GM21381 (cell line): Measurements from ENCODE around the gene KRT8.
"Not testable (repeated sequence)": the region's sequence is repeated elsewhere in the genome, so short reads cannot be mapped to it uniquely, and the experiment has no call there.

Experiments
- ATAC-seq: cut with Tn5 transposase; IDR thresholded peaks from one replicate; pipeline ENCODE4 v1.9.1; 2021; ENCODE audit warnings: mild to moderate bottlenecking, moderate library complexity; ENCODE audit not compliant: unreplicated experiment

KRT8 gene

DNA sequence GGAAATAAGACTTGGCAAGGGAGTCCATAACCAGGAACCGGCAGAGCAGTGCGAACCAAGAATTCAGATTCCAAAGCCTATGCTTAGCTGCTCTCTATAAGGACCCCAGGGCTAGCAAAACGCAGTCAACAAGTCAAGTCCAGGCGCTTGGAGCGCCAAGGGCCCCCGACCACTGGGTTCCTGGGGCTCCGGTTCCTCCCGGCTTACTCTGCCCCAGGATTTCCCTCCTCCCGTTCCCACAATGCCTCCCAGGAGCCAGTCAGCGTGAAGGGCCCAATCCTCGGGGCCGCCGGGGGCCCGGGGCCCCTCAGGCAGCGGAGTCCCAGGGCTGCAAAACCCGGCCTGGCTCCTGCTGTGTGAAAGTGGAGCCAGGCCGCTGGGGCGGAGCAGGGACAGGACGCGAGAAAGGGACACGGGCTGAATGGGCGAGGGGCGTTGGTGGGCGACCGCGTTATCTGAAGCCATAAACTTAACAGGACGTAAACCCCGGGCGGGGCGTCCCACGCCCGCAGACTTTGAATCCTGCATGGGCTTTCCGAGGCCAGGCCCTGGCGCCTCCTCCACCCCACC is 1.5 kb downstream of the KRT8 start:
- ATAC-seq, result no peak

DNA sequence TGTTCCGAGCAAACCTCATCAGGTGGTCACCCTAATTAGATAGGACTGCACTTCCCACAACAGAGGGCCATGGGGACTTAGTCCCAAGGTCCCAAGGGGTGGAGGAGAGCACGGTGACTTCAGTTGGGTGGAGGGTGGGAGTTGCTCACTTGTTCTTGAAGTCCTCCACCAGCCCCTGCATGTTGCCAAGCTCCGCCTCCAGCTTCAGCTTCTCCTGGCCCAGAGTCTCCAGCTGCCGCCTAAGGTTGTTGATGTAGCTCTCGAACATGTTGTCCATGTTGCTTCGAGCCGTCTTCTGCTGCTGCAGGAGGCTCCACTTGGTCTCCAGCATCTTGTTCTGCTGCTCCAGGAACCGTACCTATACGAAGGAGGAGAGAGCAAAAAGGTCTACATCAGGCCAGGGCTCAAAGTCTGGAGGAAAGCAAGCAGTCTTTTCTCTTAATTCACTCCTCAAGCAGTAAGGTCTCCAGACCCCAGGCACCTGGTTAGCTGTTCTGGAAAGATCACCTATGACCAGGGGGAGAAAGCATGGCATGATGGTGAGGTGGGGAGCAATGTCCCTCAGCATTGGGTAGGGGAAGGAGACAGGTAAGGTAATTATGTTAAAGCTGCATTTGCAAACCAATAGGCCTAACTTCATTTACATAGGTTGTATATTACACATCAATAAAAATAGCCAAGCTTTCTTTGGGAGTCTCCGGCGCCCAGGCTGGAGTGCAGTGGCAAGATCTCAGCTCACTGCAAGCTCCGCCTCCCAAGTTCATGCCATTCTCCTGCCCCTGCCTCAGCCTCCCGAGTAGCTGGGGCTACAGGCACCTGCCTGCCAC is 2.9 kb downstream of the KRT8 start:
- ATAC-seq, result no peak

DNA sequence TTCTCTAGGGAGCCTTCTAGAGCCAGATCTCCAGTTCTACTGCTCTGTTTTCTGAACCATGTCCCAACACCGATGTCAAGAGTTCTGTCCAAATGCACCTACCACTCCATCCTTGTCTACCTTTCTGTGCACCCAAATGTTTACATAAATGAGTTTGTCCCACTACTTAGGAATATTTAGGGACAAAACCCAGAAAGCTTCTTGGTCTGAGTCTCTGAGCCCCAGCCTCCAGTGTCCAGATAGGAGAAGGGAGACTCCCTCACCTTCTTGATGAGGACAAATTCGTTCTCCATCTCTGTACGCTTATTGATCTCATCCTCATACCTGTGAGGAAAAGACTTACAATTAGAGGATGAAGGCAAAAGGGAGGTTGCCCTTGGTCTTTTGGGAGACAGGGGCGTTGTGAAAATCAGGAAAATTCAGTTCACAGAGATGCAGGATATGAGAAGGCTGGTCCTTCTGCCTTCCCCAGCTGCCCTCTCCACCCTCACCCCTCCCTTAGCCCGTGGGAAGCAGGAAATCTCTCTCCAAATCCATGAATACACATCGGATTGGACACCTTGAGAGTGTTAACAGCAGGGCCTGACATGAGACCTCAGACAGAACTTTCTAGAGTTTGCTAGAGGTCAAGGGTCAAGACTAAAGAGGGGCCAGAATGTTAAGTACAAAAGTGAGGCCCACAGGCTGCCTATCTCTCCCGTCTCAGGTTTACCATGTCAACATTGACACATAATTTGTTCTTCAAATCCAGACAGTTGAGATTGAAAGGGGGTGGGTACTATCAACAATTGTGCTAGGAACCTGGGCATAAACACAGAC is 3.8 kb downstream of the KRT8 start:
- no peak for ATAC-seq

DNA sequence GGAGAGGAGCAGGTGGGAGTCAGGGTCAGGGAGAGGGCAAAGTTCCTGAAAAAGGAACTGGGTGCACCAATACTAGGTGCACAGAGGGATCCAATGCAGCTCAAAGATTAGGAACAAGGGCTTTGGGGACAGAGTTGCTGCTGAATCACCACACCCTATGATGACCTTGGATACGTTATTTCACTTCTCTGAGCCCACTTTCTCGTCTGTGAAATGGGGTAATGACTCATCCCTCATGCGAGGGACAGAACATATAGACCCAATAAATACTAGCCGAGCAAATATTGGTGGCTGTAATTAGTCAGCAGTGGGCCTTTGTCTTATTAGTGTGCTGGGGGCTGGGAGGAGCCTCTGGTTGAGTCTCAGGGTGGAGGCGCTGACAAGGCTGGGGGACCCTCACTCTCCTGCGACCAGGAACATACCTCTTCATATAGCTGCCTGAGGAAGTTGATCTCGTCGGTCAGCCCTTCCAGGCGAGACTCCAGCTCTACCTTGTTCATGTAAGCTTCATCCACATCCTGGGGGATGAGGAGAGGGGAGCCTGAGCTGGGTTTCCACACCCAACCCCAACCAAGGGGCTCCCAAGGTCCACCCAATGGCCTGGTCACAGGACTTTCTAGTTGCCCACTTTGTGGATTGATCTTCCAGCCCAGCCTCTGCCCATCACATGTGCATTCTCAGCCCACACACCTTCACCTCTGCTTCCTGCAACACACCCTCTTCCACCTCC is 4.5 kb downstream of the KRT8 start:
- no peak for ATAC-seq

DNA sequence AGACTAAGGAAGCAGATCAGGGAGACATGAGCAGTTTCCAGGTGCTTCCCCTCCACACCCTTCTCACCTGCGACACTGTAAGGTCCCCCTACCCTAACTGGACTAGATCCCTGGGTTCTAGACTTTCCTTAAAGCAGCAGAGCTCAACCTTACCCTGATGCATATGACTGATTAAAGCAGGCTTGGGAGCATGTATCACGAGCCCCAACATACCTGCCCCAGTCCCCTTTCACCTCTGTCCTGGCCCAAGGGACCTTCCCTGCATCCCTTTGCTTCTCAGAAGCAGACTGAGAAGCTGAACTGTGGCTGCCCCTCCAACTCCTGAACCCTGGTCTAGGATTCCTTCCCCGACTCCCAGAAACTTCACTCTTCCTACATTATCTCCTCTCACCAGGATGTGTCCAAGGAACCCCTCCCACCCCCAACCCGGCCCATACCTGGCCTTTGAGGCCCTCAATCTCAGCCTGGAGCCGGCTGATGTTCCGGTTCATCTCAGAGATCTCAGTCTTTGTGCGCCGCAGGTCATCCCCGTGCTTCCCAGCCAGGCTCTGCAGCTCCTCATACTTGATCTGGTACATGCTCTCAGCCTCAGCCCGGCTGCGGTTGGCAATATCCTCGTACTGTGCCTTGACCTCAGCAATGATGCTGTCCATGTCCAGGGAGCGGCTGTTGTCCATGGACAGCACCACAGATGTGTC is 5.4 kb downstream of the KRT8 start:
- ATAC-seq, result no peak

DNA sequence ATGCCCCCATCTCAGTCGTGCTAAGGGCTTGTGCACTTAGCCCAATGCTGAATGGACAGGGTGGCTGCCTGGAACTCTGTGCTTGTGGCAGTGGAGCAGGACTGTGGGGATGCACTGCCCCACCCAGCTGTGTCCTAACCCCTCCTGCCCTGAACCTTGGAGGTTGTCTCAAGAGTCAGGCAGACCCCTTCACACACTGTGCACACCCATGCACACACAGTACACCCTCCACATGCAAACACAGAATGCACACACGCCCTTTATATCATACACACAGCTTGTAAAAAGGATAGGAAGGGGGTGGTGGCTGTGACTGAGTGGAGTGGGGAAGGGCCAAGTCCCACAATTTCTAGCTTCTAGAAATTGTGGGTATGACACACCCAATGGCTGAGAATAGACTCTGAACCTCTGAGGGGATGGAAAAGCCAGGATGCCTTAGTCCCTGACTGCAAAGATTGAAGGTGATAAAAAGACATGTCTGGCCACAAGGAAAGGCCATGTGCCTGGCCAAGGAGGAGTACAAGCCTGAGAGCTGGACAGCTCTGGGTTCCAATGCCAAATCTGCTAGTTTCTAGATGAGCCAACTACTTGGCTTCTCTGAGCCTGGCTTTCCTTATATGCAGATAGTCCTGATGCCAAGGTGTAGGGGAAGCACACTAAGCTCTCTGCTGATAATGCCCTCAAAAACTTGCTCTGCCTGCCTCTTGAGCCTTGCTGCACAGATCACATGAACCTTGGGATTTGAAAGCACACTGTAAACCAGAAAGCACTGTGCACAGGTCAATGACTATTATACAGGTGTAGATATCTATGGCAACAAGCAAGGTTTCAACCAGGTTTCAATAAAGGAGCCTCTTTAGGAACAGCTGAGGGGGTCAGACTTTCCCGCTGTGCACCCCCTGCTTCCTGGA is 8.4 kb downstream of the KRT8 start:
- no peak for ATAC-seq

DNA sequence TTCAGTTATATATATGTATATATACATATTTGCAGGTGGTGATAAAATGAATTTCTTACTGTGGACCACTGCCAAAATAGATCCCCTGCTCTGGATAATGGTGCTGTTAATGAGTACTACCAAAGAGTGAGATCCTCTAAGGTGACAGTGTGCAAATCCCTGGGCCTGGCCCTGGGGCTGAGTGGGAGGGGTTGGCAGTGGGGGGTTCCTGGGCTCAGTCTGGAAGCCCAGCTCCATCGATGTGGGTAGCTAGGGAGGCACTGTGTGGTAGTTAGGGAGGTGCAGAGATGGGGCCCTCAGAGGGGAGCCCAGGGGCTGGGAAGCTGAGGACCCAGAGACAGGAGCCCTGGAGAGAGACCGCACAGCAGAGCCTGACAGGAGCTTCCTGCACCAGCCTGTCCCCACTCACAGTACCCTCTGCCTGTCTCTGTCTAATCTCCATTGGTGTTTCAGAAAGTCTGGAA is 9.1 kb downstream of the KRT8 start:
- no peak for ATAC-seq

DNA sequence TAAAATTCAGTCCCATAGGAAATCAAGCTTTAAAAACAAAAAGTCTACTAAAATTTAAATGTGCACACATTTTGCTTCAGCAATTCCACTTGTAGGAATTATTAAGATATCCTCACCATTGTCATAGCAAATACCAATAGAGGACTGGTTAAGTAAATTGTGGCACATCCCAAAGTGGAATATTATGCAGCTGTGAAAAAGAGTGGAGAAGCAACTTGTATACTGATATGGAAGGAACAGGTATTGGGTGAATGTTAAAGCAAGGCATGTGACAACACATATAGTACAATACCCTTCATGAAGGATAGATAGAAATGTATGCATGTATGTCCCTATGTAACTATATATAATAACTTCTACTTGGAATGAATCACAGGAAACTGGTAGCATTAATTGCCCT is 11.9 kb downstream of the KRT8 start:
- no peak for ATAC-seq

DNA sequence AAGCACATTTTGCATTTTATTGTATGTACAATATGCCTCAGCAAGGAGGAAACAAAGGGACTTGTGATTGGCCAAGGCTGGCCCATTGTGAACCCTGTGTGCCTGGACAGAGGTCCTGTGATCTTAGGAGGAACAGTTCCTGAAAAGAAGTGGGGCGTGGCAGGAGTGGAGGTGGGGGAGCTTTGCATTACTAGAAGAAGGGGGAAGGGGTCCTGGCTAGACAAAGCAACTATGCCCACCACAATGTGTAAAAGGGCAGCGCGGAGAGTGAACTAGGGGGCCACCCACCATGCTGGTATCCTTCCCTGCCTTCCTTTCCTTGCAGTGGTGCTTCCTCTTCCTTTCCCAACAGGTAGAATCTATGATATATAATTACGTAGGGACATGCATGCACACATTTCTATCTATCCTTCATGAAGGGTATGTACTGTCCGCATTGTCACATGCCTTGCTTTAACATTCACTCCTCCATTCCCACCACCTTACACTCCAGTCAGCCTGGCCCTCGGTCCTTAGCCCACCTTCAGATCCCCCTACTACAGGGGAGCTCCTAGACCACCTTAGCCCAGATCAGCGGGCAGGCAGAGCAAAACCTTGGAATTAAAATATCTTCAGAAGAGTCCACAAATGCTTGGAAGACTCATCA is 12.5 kb downstream of the KRT8 start:
- no peak for ATAC-seq

DNA sequence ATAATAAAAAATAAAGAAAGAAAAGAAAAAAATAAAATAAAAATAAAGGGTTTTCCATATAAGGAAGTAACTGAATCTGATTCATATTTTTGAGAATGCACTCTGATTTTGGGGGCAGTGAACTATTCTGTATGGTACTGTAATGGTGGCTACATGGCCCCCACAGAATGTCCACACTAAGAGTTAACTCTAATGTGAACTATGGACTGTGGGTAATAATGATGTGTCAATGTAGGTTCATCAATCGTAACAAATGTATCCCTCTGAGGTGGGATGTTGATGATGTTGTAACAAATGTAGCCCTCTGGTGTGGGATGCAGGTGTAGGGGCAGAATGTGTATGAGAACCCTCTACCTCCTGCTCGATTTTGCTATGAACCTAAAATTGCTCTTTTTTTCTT is 13.8 kb downstream of the KRT8 start:
- ATAC-seq, result no peak

DNA sequence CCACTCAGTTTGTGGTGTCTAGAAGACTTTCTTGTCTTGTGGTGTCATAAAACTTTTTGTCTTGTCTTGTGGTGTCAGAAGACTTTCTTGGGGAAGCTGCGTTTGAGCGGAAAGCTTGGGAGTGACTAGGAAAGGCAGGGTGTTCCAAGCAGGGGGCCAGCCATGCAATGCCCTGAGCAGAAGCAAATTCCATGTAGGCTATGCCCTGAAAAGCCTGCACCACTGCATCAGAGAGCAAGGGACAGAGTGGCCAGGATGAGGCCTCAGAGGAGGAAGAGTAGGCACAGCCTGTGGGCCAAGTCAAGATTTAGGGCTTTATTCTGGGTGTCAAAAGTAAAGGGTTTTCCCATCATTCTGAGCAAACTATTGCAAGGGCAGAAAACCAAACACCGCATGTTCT is 14.5 kb downstream of the KRT8 start:
- no peak for ATAC-seq

DNA sequence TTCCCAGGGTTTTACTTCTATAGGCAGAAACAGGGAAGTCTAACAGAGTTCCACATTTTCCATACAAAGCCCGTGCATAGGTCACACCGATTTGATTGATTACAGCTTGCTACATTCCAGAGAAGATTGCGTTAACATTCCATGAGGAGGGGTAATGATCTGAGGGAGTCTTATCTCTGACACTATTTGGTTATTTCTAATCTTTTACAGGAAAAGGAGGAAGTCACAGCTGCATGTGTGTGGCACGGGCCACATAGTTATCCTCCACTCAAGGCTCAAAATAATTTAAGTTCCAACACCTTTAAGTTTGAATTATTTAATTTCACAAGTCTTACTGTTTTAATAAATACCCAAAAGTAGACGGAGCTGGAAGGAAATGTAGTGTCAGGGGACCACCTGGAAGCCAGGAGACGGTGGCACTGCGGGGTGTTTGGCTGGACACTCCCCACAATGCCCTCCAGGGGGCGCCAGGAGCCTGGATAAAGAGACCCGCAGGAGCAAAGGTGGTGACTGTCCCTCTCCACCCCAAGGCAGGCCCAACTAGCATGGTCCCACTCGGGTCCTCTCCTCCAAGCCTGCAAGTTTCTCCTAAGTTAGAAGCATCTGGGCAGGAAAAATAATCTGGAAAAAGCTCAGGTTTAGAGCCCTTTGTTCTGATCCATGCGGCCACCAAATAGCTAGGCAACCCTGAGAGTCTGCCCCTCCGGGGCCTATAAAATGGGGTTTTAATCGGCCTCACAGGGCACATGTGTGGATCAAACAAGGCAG is 20.2 kb downstream of the KRT8 start:
- no peak for ATAC-seq

DNA sequence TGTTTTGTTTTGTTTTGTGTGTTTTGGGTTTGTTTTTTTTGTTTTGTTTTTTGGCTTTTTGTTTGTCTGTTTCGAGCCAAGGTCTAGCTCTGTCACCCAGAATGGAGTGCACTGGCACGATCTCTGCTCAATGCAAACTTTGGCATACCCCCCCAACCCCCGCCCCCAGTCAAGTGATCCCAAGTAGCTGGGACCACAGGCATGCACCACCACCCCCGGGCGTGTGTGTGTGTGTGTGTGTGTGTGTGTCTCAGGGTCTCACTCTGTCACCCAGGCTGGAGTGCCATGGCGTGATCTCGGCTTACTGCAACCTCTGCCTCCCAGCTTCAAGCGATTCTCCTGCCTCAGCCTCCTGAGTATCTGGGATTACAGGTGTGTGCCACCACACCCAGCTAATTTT is 24.4 kb downstream of the KRT8 start:
- not testable (repeated sequence) for ATAC-seq

DNA sequence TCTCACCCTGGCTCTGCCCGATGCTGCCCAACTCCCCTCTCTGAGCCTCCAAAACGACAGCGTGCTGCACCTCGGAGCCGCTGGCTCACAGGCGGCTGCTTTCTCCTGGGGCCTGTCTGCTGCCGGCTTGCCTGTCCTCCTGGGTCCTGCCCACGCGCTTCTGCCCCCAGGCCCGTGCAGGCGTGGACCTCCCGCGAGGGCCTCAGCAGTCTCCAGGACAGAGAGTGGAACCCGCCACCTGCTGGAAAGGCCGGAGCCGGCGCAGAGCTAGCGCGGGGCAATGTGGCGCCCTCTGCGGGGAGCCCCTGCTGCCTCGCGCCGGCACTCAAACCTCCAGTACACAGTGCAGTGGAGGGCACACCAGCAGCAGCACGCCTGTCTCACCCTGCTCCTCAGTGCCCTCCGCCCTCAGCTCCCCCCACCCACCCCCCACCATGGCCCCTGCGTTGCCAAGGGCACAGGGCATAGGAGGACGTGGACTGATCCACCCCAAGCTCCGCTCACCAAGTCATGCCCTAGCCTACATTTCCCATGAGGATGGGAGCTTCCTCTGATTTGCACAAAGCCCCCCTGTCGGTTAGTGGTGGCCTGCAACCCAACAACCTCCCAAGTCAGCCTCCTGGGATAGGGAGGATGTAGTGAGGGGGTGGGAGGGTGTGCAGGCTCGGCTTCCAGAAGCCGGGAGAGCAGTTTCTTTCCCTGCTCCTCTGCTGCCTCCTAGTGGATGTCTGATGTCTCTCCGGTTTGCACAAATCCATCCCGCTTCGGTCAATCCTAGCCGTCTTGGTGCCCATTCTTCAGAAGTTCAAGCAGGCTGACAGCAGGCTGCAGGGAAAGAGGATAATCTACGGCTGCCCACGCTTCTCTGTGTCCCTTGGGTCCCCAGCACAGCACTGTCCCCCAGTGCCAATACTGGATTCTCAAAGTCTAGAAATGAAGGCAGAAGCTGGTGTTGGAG is 25.2 kb downstream of the KRT8 start:
- peak; percentile 65 for ATAC-seq

DNA sequence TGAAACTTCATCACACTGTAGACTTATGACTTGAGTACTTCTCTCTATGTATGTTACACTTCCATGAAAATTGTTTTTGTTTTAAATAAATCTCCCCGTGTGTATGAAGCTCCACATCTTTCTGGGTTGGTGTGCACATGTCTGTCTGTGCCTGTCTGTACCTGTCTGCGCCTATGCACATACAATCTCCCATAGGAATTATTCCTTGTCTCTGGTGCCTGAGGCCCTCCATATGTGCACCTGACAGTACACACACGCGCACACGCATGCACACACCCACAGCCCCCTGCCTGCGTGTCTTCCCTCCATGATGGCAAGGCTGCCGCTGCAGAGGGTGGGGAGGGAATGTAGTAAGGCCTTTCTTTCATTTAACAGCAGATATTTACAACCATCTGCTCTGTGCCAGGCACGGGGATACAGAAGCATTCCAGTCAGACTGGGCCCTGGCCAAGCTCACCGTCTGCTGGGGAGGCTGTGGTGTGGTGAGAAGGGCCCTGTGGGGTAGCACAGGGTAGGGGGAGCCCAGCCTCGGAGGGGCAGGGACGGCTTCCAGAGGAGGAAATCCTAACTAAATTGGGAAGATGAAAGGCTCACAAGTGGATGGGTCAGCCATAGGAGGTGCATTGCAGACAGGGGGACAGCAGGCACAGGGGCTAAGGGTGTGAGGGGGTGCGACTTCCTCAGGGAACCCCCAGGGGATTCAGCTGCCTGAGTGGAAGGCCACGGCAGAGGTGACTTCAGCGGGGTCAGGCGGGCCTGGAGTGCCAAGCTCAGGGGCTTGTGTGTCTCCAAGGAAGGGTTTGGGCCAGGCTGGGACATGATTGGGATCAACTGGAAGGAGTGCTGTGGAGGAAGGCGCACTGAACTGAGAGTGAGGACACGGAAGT is 26.1 kb downstream of the KRT8 start:
- ATAC-seq, result no peak

DNA sequence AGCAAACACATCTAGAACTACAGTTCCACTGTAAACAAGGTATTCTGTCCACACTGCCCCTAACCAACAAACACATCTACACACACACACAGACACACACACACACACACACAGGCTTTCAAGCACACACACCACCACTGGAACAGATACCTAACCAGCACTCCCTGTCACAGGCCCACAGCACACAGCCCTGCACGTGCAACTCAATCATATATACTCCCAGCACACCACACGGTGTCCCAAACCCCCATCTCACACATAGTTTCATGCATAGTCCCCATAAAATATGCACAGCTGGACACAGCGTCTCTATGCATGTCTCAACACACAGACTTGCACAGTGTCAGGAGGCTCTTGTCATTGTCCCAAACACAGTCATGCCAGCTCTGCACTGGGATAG is 27.6 kb downstream of the KRT8 start:
- ATAC-seq, result no peak
